HG03432 (cell line): ENCODE measurements around the gene OTOF.

Experiments
- ATAC-seq: cut with Tn5 transposase; IDR thresholded peaks from one replicate; pipeline ENCODE4 v1.9.1; 2021; ENCODE audit warnings: mild to moderate bottlenecking, moderate library complexity; ENCODE audit not compliant: unreplicated experiment

OTOF gene

DNA sequence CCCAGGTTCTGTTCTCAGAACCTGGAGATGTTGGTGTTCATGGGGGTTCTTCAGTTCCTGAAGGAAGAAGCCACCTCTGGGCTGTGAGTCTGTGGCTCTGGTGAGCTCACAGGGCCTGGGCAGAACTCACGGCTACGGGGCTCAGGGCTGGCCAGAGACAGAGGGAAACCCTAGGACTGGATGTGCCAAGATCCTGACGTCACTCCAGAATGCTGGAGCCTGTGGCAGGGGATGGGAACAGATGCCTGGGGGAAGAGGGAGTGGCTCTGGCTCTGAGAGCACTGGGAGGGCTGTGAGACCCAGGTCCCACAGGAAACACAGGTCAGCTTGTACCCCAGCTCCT is at the start of gene OTOF:
Gene OTOF (minus strand): TSS at position 214 of the 343 bp plus-strand sequence.
- no peak for ATAC-seq

DNA sequence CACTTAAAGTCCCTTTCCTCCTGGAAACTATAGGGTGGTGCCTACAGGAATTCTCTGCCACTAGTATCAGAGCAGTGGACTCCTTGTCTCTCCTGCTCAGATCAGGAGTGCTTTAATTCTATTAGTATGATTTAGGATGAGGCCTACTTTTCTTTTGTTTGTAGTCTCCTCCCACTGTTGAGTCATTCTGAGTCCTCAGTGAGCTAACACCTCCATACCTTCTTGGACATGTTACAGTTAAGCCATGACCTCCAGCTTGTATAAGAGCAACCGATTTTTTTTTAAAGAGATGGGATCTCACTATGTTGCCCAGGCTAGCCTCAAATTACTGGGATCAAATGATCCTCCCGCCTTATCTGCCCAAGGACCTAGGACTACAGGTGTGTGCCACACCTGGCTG is 48.7 kb upstream of the OTOF start:
- no peak for ATAC-seq

DNA sequence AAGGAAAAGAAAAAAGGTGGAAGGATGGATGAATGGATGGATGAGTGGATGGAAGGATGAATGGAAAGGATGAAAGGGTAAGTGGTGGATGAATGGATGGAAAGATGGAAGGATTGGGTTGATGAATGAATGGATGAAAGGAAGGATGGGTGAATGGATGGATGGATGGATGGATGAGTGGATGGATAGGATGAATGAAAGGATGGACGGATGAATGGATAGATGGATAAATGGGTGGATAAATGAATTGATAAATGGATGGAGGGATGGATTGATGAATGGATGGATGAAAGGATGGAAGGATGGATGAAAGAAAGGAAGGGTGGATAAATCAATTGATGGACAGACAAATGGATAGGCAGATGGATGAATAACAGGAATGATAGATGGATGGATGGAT is 48.2 kb upstream of the OTOF start:
- no peak for ATAC-seq

DNA sequence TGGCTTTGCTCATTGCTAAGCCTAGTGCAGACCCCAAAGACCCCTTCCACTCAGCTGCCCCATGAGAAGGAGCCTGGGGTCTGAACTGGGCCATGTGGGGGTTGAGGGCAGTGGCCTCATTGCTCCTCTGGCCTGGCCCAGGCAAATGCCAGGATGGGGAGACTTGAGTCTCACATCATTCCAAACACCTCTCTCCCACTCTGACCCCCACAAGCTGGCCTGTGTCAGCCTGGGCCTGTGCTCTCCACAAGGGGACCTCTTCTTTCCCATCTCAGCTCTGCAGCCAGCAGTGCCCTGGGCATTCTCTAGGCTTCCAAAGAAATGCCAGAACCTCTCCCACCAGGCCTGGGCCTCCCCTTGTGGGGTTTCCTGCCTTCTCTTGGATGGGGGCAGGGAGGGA is 45.8 kb upstream of the OTOF start:
- no peak for ATAC-seq

DNA sequence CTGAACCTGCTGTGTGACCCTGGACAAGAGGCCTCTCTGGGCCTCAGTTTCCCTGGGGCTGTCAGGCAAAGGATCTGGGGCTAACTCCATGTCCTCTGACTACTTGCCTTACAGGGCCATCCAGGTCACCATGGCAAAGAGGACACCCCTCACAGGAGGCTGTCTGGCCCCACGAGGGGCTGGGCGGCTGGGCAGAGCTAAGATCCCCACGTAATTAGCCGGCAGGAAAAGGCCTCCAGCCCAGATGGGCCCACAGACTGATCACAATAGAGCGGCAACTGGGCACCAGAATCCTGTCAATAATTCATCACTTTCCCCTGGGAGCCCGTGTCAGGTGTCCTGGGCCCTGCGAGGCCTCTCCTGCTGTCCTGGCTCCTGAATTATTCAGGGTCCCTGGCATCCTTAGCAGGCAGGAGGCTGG is 44.8 kb upstream of the OTOF start:
- ATAC-seq, result no peak

DNA sequence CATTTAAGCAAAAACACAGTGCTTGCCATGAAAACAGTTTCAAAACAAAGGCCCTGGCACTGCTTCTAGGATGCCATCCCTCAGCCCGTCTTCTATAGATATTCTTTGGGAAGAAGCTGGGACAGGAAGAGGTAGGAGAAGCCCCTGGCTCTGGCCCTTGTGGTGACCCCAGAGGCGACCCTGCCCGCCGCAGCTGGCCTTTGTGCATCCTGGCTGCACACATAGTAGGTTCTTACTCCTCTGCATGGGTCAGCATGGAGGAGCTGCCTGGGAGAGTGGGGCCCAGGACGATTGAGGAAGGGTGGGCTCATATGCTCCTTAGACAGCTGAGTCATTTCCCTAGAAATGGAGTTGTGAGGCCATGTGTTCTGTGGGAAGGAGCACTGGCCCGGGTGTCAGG is 44.4 kb upstream of the OTOF start:
- ATAC-seq, result no peak

DNA sequence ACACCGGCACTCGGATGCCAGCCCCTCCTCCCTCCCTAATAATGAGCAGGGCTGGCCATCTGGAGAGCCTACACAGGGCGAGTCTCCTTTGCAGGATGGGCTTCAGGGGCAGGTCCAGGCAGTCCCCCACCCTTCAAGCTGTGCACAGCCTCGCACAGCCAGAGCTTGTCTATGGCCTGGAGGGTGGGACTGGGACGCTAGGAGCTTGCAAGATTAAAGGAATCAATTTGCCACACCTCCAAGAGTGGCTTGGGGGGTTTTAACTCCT is 43.9 kb upstream of the OTOF start:
- ATAC-seq, result no peak

DNA sequence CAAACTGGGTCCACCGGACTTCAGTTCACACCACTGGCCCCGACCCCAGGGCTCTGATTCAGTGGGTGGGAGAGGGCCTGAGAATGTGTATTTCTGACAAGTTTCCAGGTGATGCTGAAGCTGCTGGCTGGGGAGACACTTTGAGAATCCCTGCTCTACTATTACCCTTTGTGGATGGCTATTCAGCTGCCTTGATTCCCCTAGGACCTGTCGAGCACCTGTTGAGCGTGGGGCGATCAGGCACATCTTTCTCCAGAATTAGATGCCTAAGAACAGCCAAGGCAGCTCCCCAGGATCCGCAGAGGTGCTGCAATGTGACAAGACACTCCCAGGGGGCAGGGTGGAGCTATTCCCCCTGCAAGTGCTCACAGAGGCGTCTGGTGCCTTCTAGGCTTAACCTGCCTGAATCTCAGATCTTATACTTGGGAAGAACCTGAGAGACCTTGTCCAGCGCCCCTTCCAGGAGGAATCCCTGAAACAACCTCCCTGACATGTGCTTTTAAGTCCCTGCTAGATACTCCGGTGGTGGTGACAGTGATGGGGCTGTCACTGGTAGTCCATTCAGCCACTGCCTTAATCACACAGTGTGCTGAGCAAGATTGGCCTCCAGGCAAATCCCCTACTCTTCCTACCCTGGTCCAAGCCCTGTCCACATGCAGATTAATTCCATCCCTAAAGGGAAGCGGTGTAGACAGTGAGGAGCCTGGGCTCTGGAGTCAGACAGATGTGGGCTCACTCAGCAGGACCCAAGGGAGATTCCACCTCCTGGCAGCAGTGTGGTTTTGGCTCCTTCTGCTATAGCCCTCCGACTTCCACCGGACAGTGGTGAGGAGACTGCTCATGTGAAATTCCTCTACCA is 43.4 kb upstream of the OTOF start:
- no peak for ATAC-seq

DNA sequence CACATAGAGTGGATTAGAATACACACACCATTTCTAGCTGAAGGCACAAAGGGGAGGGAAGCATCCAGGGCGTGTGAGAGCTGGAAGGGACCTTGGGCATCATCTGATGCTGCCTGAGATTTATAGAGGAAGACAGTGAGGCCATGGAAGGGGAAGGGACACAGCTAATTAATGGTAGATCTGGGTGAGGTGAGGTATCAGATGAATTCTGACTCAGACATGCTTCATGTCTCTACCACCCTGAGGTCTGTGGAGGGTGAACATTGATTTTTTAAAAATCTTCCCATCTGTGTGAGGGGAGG is 42.2 kb upstream of the OTOF start:
- no peak for ATAC-seq

DNA sequence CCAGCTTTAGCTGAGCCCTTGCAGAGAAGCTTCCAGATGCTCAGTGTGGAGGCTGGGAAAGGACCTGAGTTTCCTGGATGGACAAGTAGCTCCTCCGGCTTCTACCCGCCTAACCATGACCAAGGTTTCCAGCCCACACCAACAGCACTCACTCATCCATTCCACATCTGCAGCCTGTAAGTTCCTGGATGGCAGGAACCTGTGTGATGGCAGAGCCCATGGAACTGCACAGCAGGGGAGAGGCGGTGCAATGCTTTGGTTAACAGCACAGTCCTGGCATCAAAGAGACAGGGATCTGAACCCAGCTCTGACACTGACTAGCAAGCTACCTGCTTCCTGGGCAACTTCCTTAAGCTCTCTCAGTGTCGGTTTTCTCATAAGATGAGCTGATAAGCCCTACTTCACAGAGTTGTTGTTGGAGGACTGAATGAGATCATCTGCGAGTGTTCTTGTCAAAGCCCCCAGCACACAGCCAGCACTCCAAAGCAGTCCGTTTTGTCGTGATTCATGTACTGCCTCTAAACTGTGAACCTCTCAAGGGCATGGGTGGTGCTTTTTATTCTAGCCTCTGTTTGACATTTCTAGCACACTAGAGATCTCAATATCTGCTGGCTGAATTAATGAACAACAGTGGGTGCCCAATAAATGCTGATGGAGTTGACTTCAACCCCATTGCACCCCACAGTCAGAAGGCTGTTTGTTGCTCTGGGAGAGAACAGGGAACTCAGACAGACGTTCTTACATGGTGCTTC is 41.6 kb upstream of the OTOF start:
- no peak for ATAC-seq

DNA sequence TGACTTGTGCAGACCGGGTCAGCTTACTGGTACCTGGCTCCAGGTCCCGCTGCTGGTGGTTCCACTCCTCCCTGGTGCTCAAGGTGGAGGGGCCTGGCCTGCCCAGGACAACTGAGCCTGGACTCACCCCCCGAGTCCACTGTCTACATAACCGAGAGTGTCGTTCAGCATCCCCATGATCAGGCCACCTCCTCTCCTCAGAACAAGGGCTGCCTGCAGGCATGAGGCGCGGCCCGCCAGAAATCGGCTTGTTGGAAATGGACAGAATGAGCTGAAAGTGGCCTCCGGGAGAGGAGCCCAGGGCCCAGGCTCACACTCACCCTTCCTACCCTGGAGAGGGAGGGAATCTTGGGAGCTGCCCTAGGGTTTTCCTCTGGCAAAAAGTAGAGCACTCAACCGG is 38.9 kb upstream of the OTOF start:
- no peak for ATAC-seq

DNA sequence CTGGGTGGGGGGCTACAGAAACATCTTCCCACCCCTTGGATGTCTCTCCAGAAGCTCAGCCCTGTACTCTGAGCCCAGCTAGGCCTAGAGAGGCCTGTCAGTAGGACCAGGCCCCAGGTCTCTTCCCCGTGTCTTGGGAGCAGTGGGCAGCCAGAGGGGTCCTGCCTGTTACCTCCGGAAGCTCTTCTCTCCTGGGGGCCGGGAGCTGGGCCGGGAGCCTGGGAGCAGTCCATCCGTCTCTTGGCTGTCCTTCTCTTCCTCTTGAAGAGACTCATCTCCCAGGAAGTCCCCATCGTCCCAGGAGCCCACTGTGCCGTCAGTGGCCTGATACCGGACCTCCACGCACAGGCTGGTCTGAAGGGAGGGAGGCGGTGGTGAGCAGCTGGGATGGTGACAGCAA is 38.3 kb upstream of the OTOF start:
- ATAC-seq, result no peak

DNA sequence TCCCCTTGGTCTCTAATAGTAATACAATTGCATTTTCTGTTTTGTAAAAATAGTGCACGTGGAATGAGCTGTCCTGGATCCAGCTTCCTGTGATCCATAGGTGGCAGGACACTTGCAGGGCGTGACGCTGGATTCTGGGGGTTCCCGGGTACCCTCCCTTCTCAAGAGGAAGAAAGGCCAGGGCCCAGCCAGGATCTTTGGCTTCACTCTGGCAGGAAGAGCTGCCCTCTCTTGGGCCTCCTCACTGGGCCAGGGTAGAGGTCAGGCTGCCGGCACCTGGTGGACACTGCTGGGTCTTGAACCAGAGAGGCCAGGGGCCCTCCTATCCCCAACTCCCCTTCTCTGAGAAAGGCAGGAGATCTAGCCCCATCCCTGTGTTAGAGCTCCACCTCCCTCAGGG is 37.8 kb upstream of the OTOF start:
- no peak for ATAC-seq

DNA sequence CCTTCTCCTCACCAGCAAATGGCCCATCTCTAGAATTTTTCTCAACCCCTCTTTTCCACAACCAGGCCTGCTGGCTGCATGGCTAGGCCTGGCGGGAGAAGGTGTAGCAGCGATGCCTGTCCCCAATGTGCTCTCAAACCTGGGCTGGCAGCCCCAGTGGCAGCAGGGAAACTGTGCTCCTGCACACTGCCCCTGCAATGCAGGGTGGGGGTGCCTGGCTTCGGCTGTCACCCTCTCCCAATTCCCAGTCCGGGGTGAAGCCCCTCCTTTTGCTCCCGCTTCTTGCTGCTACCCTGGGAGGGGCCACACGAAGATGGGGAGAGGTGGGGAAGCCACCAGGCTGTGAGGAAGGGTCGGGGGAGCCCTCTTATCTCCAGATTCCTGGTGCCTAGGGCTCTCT is 36.1 kb upstream of the OTOF start:
- no peak for ATAC-seq

DNA sequence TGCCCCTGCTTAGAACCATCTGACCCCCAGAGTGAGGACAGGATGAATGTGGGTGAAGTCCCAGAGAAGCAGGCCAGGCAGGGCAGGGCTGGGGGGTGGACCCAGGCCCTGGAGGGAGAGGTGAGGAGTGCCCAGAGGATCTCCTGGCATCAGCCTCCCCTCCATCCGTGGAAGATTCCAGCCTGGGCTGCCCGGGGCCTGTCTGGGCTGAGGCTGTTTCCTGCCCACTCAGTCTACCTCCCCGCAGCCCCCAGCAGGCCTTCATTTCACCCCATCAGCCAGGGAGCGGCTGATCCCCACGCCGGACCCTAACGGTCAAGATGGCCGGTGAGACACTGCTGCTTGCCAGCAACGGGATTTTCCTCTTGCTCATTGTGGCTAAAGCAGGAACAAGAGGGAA is 35.3 kb upstream of the OTOF start:
- ATAC-seq, result no peak

DNA sequence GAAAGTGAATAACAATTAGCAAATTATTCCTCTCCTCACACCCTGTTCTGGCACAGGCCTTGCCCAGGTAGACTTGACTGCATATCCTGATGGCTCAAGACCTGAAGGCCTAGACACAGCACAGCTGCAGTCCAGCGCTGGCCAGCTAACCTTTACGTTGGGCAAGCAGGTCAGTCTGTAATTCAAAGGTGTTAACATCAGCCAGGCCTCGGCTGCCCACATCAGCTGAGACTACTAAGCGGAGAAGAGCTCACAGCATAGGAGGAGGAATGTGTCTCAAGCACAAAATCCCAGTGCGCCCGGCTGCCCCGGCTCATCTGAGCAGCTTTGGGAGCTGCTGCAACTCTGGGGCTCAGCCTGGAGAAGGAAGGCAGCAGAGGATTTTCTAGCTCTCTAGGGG is 33.5 kb upstream of the OTOF start:
- no peak for ATAC-seq

DNA sequence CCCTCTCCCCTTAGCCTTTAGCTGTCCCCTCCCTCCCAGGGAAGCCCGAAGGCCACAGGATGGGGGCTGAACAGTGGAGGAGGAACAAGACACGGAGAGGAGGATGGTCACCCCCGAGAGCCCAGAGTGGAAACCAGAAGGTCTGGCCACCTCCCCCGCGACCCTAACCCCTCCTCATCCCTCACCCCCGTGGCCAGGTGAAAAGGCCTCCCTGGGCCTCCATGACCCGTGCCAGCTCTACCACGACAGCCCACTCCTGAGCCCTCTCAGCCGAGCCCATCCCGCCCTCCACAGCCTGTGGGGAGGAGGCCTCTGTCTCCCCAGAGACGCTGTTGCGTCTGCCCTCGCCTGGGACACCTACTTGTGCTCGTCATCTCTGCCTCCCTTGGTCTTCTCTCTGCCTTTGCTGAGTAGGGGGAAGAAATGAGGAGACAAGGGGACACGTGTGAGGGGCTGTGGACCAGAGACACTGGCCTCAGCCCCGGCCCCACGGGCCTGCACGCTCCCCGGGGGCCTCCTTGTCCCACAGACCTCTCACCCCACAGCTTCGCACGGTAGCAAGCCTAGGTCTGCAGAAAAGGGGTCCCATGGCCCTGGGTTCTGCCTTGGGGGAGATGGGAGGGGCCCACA is 32.5 kb upstream of the OTOF start:
- no peak for ATAC-seq

DNA sequence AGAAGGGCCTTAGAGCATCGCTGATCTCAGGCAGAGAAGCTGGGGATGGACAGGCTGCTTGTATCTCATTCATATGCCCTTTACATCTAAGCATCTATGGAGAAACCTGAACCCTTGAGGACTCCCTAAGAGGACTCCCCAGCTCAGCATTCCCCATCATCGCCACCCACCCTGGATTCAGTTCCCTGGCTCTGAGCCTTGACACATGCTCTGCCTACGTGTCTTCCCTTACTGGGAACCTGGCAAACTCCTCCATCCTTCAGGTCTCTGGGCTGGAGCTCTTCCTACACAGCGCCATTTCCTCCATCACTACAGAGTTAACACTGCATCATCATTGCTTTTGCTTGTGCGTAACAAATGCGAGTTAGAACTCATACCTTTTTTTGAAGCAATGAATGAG is 31.2 kb upstream of the OTOF start:
- ATAC-seq, result no peak

DNA sequence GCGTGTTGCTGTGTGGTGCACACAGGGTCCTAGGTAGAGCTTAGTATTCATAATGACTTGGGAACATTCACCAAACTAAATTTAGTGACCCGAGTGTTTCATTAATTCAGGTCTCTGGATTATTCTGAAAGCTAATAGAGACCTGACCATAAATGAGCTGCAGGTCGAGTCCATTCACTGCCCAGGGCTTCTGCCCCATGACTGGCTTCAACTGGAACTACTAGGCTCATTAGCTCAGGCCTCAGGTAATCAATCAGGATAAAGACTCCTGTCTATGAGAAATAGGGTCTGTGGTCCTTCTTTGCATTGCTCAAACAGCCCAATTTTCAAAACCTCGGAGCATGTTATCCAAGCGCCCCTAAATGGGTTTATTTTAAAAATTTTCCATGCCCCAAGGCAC is 30.0 kb upstream of the OTOF start:
- no peak for ATAC-seq

DNA sequence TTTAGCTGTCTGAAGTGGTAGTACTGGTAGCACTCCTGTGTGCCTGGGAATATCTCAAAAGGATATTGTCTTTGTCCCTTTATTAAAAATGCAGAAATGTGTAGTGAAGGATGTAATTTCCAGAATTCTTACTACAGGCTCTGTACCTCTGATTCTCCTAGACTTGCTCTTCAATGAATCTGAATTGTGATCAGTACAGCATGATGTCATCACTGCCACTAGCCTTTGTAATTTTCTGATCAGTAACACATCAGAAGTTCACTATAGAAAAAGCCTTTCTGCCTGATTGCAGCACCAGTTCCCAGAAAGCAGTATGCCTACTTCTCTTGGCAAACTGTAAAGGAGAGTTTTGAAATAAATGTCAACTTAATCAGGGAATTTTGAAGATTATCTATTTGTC is 29.2 kb upstream of the OTOF start:
- no peak for ATAC-seq

DNA sequence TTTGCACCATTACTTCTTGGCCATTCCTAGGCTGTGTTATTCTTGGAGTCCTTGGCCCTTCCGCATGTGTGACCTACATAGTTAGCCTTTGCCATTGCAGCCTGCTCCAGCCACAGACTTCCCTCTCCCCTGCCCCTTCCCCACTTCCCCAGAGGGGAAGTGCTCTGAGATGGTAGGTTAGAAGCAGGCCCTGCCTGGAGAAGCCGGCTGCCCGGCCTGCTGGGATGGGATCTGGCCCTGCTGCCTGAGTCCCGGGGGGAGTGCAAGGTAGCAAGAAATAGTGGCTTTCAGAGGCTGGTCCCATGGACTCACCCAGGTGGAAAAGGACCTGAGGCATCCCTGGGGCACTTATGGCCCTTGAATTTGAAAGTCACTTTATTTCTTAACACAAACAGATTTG is 28.4 kb upstream of the OTOF start:
- ATAC-seq, result no peak

DNA sequence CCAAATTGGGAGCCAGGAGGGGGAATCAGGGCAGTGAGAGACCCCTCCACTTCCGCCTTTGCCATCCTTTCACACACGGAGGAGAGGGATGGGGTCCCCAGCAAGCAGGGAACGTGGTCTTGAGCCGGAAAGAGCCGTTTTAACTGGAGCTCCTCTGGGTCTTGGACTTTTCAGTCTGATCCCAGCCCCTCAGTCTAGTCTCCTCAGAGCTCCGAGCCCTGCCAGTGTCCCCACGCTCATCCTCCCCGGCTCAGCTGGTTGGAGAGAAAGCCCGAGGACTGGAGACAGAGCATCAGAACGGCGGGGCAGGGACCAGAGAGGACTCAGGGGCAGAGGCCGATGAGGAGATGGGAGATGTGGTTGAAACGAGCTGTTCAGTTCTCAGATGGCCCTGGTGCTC is 26.1 kb upstream of the OTOF start:
- no peak for ATAC-seq
